HepG2 (cell line): ENCODE results near the gene VDR. TPM values are rescaled to one million over a fixed set of nuclear protein-coding genes. Genes with fewer than 3 reads are reported as not detected.

Source experiments
- ATAC-seq: fragments of 200-7000 bp; cut with Tn5 transposase; 3 replicates; pipeline ENCODE4 v1.9.1; 2020; ENCODE audit warnings: mild to moderate bottlenecking, moderate library complexity
- BruUV-seq: library from RNA; stranded (reverse); fragments of 400-500 nt; replicated peaks from 2 replicates; lab custom pipeline; 2021; lab: Mats Ljungman, UMichigan
- CTCF ChIA-PET: fragments of 300-600 bp; formaldehyde crosslinking; extraction: SDS; loops from one replicate; lab custom pipeline; 2021; ENCODE audit warnings: low total read pairs, inconsistent platforms, low intra/inter-chr PET ratio; lab: Yijun Ruan, JAX
- POLR2A ChIA-PET: fragments of 350-600 bp; sonication (Branson Sonifier 250); formaldehyde crosslinking; loops from one replicate; lab custom pipeline; 2020; ENCODE audit warnings: antibody characterized with exemption, inconsistent platforms; lab: Yijun Ruan, JAX
- DNase-seq: peaks from one replicate; pipeline ENCODE4 v3.0.0-alpha.2; 2015; ENCODE audit warnings: low spot score
- FAIRE-seq: peaks from 3 replicates; lab custom pipeline; 2011; peaks lifted over from hg19 to GRCh38; lab: Jason Lieb, UNC
- H2AFZ ChIP-seq: one replicate; pipeline ENCODE4 v1.6.1; 2011; ENCODE audit warnings: low read length, inconsistent platforms
- H3K27ac ChIP-seq: fragments of 300-600 bp; 3 replicates; pipeline ENCODE4 v1.8.0; 2011; ENCODE audit warnings: mixed run types, mild to moderate bottlenecking, mixed read lengths, low read length, inconsistent platforms; ENCODE audit not compliant: insufficient read depth; ENCODE audit errors: extremely low read length
- H3K27me3 ChIP-seq, 2 experiments: fragments of 200-600 bp in 1 of 2; 2 replicates in 1 of 2; 3 replicates in 1 of 2; pipeline versions ENCODE4 v1.6.0 to v1.8.0; 2011; ENCODE audit warnings: low read length in 2 of 2, mild to moderate bottlenecking in 2 of 2, moderate library complexity in 2 of 2, inconsistent platforms in 1 of 2; ENCODE audit not compliant: insufficient read depth in 2 of 2, control insufficient read depth in 1 of 2
- H3K36me3 ChIP-seq, 2 experiments: fragments of 200-600 bp in 1 of 2; replicated peaks in 1 of 2; 2 replicates in 1 of 2; 3 replicates in 1 of 2; pipeline versions ENCODE4 v1.5.1 to v1.8.0; 2011; ENCODE audit warnings: low read length in 2 of 2, inconsistent platforms in 1 of 2; ENCODE audit not compliant: insufficient read depth in 2 of 2, control insufficient read depth in 1 of 2
- H3K4me1 ChIP-seq: 2 replicates; pipeline ENCODE4 v1.5.1; 2012; ENCODE audit warnings: low read length, inconsistent platforms; ENCODE audit not compliant: insufficient read depth
- H3K4me2 ChIP-seq: 2 replicates; pipeline ENCODE4 v1.6.0; 2011; ENCODE audit warnings: low read depth, low read length, inconsistent platforms
- H3K4me3 ChIP-seq, 3 experiments: fragments of 200-600 bp in 1 of 3; sonication (generic), shearing (Covaris generic) in 1 of 3; replicated peaks in 1 of 3; 2 replicates each; pipeline ENCODE4 v1.5.1; 2011 to 2016; ENCODE audit warnings: low read length in 3 of 3, inconsistent platforms in 2 of 3, low read depth in 2 of 3, mild to moderate bottlenecking in 2 of 3, control low read depth in 1 of 3, mixed read lengths in 1 of 3; ENCODE audit not compliant: insufficient read depth in 1 of 3
- H3K79me2 ChIP-seq: one replicate; pipeline ENCODE4 v1.6.1; 2011; ENCODE audit warnings: low read length, inconsistent platforms; ENCODE audit not compliant: insufficient read depth
- H3K9ac ChIP-seq: 2 replicates; pipeline ENCODE4 v1.6.0; 2011; ENCODE audit warnings: mild to moderate bottlenecking, low read depth, low read length, inconsistent platforms; ENCODE audit not compliant: insufficient read depth
- H3K9me3 ChIP-seq: 2 replicates; pipeline ENCODE4 v1.5.1; 2012; ENCODE audit warnings: mild to moderate bottlenecking, low read length
- H4K20me1 ChIP-seq: 2 replicates; pipeline ENCODE4 v1.6.0; 2011; ENCODE audit warnings: inconsistent platforms, mild to moderate bottlenecking, low read length, moderate library complexity; ENCODE audit not compliant: insufficient read depth
- CBX2 ChIP-seq, 2 experiments: fragments of 200-600 bp in 1 of 2; sonication (generic); formaldehyde crosslinking in 1 of 2; IDR thresholded peaks; 2 replicates each; pipeline versions ENCODE4 v1.7.0 to v1.8.1; 2018 to 2022; ENCODE audit warnings: low read depth in 2 of 2, low read length in 1 of 2, mild to moderate bottlenecking in 1 of 2, missing genetic modification reagents in 1 of 2
- HMG20A ChIP-seq: IDR thresholded peaks from 2 replicates; pipeline ENCODE4 v1.6.1; 2016; ENCODE audit warnings: borderline replicate concordance
- KAT2B ChIP-seq: fragments of 150-350 bp; IDR thresholded peaks from 2 replicates; pipeline ENCODE4 v1.6.1; 2014; ENCODE audit warnings: low read depth, low read length, borderline replicate concordance
- TGIF2 ChIP-seq: IDR thresholded peaks from 2 replicates; pipeline ENCODE4 v1.6.1; 2016; ENCODE audit warnings: control low read depth, missing compliant biosample characterization
- ZBTB1 ChIP-seq: sonication (generic); formaldehyde crosslinking; IDR thresholded peaks from 2 replicates; pipeline ENCODE4 v1.4.0; 2020; ENCODE audit warnings: missing genetic modification reagents, borderline replicate concordance
- ZFP36L2 ChIP-seq: sonication (generic); formaldehyde crosslinking; IDR thresholded peaks from 2 replicates; pipeline ENCODE4 v1.4.0; 2020; ENCODE audit warnings: missing genetic modification reagents
- ZNF205 ChIP-seq: IDR thresholded peaks from 2 replicates; pipeline ENCODE4 v1.6.1; 2018; ENCODE audit warnings: missing biosample characterization, missing genetic modification reagents
- ZNF282 ChIP-seq: fragments of 450-650 bp; IDR thresholded peaks from 2 replicates; pipeline ENCODE4 v1.6.1; 2018; ENCODE audit not compliant: partially characterized antibody
- ZNF468 ChIP-seq: sonication (generic); formaldehyde crosslinking; IDR thresholded peaks from 2 replicates; pipeline ENCODE4 v1.8.0; 2022; ENCODE audit warnings: mild to moderate bottlenecking, moderate library complexity, missing genetic modification reagents
- ZNF83 ChIP-seq: sonication (generic); formaldehyde crosslinking; IDR thresholded peaks from 2 replicates; pipeline ENCODE4 v1.4.0; 2020; ENCODE audit warnings: missing genetic modification reagents, mild to moderate bottlenecking, borderline replicate concordance
- ZSCAN9 ChIP-seq: IDR thresholded peaks from 2 replicates; pipeline ENCODE4 v1.6.1; 2016; ENCODE audit warnings: borderline replicate concordance
- WGBS: methylation state at CpG from one replicate; pipeline ENCODE4 v1.1.6; 2017; ENCODE audit warnings: low lambda C conversion rate; 5-methylcytosine and 5-hydroxymethylcytosine counted together
- in situ Hi-C: cut with HindIII; loops from 2 replicates; pipeline ENCODE4 v1.10.0; 2017; ENCODE audit warnings: low pct_unique_long_range_greater_than_20kb; ENCODE audit not compliant: extremely low pct_ligation_motif_present
- intact Hi-C: fragments of 100-400 bp; cut with micrococcal nuclease; formaldehyde crosslinking; loops from one replicate; pipeline ENCODE4 v1.10.0; 2022; ENCODE audit not compliant: unreplicated experiment
- polyA plus RNA-seq, 8 experiments: library from polyadenylated mRNA; depleted of rRNA in 3 of 8; stranded (reverse) in 7 of 8; unstranded in 1 of 8; fragments of >200 nt; fragmentation: Illumina TruSeq in 4 of 8; extraction: Trizol in 4 of 8; gene quantifications; 2 replicates each; pipeline versions ENCODE4 v1.2.1 to v1.2.3, GENCODE V29; 2011 to 2016; ENCODE audit warnings: low read depth in 4 of 8, missing spikeins in 1 of 8, mixed read lengths in 1 of 8; ENCODE audit not compliant: insufficient read depth in 1 of 8
- total RNA-seq, 5 experiments: library from RNA; depleted of rRNA; stranded (reverse); fragments of >200 nt; fragmentation: Illumina TruSeq; extraction: Trizol; gene quantifications; 2 replicates each; pipeline ENCODE4 v1.2.3, GENCODE V29; 2016; ENCODE audit warnings: low read depth in 1 of 5
- TF ChIP-seq, protein P1 (sequence below): sonication (generic); formaldehyde crosslinking; IDR thresholded peaks from 2 replicates; pipeline ENCODE4 v1.4.0; 2020; ENCODE audit warnings: missing genetic modification reagents
- TF ChIP-seq, protein P2 (sequence below): sonication (generic); formaldehyde crosslinking; IDR thresholded peaks from 2 replicates; pipeline ENCODE4 v1.4.0; 2020; ENCODE audit warnings: mild to moderate bottlenecking, missing genetic modification reagents, borderline replicate concordance
- TF ChIP-seq, protein P3 (sequence below): sonication (generic); formaldehyde crosslinking; conservative IDR thresholded peaks from 2 replicates; pipeline ENCODE4 v1.4.0; 2020; ENCODE audit warnings: missing genetic modification reagents

The VDR gene
- total and polyA plus RNA-seq, 2 of the 13 experiments (the other 11 are each of a cell fraction or from before 2014, with no cell fraction given), result 0.08 to 0.33 TPM

DNA sequence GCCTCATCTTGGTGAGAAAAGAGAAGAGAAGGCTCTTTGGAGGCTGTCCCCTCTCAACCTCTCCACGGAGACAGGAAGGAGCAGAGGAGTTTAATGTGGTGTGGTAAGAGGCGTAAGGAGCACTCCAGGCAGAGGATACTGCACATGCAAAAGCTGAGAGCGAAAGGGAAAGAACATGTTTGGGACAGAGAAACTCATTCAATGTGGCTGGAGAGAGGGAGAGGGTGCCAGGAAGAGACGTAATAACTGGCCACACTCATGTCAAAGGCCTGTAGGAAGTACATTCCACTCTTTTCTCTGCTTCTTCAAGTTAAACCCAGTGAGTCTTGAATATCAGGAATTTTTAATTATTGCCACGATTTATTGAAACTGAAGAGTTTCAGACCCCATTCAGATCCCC, 12.0 kb downstream of the VDR start:
- H3K4me2 ChIP-seq, result no peak overlapping the region
- intact Hi-C loops, result no loop called here
- H3K4me1 ChIP-seq, result 0 out of 2 replicates have a peak, but pooled peaks cover 8% of the 10 kb centered on the region
- ChIA-PET POLR2A (no interaction called here), CTCF (no interaction called here)
- H3K36me3 ChIP-seq, result no peaks in the 10 kb centered on the region
- no peak overlapping the region for H3K27ac ChIP-seq
- TF ChIP-seq ZFP36L2 (CRISPR knock-in tag) (no peak), TGIF2 (CRISPR knock-in tag) (no peak), ZBTB1 (CRISPR knock-in tag) (no peak), CBX2 (IDR thresholded peaks at IDR 0.05; ENCODE audit: low read depth, low read length) (no peak), CBX2 (CRISPR knock-in tag; IDR thresholded peaks at IDR 0.05; ENCODE audit: low read depth) (no peak), ZNF468 (CRISPR knock-in tag) (no peak)
- TF ChIP-seq, protein P1, sequence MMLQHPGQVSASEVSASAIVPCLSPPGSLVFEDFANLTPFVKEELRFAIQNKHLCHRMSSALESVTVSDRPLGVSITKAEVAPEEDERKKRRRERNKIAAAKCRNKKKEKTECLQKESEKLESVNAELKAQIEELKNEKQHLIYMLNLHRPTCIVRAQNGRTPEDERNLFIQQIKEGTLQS (CRISPR knock-in tag), result no peak
- 48% methylated on average over 5 of the region's 5 CpGs for WGBS
- H3K79me2 ChIP-seq, result no peaks in the 10 kb centered on the region
- ATAC-seq (no peak), DNase-seq (no peak), FAIRE-seq (no peak)
- no peaks in the 10 kb centered on the region; a peak in 1 of 5 replicates for H3K27me3 ChIP-seq
- H4K20me1 ChIP-seq, result no peaks in the 10 kb centered on the region
- no TSS peak for BruUV-seq
- no peaks in the 10 kb centered on the region for H3K9me3 ChIP-seq
- H2AFZ ChIP-seq, result no peak overlapping the region
- no peak overlapping the region for H3K4me3 ChIP-seq
- H3K9ac ChIP-seq, result no peak overlapping the region
- in situ Hi-C loops, result no loop called here

GRCh38 chr12:47891356-47891755, 13.4 kb downstream of the VDR start:
- no peak for FAIRE-seq
- Histone ChIP-seq H3K9me3 (no peaks in the 10 kb centered on the region), H3K9ac (no peak overlapping the region), H3K27ac (no peak overlapping the region), H3K4me2 (no peak overlapping the region), H3K4me1 (no peaks in the 10 kb centered on the region), H3K4me3 (no peak overlapping the region), H3K36me3 (no peaks in the 10 kb centered on the region), H3K27me3 (no peaks in the 10 kb centered on the region; a peak in 1 of 5 replicates), H4K20me1 (no peaks in the 10 kb centered on the region), H2AFZ (no peak overlapping the region), H3K79me2 (no peaks in the 10 kb centered on the region)
- no peak for ATAC-seq
- BruUV-seq, result no TSS peak
- ChIA-PET POLR2A (no interaction called here), CTCF (no interaction called here)
- intact Hi-C loops, result no loop called here
- 33% methylated on average over 3 of the region's 3 CpGs for WGBS
- in situ Hi-C loops, result no loop called here
- DNase-seq, result no peak
- TF ChIP-seq ZNF282, result no peak
- no peak for TF ChIP-seq HMG20A
- no peak for TF ChIP-seq KAT2B
- no peak for TF ChIP-seq ZNF205 (CRISPR knock-in tag)
- TF ChIP-seq, protein P2, sequence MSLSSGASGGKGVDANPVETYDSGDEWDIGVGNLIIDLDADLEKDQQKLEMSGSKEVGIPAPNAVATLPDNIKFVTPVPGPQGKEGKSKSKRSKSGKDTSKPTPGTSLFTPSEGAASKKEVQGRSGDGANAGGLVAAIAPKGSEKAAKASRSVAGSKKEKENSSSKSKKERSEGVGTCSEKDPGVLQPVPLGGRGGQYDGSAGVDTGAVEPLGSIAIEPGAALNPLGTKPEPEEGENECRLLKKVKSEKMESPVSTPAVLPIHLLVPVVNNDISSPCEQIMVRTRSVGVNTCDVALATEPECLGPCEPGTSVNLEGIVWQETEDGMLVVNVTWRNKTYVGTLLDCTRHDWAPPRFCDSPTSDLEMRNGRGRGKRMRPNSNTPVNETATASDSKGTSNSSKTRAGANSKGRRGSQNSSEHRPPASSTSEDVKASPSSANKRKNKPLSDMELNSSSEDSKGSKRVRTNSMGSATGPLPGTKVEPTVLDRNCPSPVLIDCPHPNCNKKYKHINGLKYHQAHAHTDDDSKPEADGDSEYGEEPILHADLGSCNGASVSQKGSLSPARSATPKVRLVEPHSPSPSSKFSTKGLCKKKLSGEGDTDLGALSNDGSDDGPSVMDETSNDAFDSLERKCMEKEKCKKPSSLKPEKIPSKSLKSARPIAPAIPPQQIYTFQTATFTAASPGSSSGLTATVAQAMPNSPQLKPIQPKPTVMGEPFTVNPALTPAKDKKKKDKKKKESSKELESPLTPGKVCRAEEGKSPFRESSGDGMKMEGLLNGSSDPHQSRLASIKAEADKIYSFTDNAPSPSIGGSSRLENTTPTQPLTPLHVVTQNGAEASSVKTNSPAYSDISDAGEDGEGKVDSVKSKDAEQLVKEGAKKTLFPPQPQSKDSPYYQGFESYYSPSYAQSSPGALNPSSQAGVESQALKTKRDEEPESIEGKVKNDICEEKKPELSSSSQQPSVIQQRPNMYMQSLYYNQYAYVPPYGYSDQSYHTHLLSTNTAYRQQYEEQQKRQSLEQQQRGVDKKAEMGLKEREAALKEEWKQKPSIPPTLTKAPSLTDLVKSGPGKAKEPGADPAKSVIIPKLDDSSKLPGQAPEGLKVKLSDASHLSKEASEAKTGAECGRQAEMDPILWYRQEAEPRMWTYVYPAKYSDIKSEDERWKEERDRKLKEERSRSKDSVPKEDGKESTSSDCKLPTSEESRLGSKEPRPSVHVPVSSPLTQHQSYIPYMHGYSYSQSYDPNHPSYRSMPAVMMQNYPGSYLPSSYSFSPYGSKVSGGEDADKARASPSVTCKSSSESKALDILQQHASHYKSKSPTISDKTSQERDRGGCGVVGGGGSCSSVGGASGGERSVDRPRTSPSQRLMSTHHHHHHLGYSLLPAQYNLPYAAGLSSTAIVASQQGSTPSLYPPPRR, result no peak
- no peak for TF ChIP-seq ZSCAN9 (CRISPR knock-in tag)
- no peak for TF ChIP-seq ZNF83
- TF ChIP-seq, protein P3, sequence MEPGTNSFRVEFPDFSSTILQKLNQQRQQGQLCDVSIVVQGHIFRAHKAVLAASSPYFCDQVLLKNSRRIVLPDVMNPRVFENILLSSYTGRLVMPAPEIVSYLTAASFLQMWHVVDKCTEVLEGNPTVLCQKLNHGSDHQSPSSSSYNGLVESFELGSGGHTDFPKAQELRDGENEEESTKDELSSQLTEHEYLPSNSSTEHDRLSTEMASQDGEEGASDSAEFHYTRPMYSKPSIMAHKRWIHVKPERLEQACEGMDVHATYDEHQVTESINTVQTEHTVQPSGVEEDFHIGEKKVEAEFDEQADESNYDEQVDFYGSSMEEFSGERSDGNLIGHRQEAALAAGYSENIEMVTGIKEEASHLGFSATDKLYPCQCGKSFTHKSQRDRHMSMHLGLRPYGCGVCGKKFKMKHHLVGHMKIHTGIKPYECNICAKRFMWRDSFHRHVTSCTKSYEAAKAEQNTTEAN (CRISPR knock-in tag), result no peak
